GM18519 (cell line): ENCODE measurements around the gene PPIAL4G.
"Not testable (repeated sequence)": the region's sequence is repeated elsewhere in the genome, so short reads cannot be mapped to it uniquely, and the experiment has no call there.

Experiments
- ATAC-seq: cut with Tn5 transposase; IDR thresholded peaks from one replicate; pipeline ENCODE4 v1.9.1; 2021; ENCODE audit warnings: mild to moderate bottlenecking, moderate library complexity; ENCODE audit not compliant: unreplicated experiment, low FRiP score

Gene PPIAL4G

DNA sequence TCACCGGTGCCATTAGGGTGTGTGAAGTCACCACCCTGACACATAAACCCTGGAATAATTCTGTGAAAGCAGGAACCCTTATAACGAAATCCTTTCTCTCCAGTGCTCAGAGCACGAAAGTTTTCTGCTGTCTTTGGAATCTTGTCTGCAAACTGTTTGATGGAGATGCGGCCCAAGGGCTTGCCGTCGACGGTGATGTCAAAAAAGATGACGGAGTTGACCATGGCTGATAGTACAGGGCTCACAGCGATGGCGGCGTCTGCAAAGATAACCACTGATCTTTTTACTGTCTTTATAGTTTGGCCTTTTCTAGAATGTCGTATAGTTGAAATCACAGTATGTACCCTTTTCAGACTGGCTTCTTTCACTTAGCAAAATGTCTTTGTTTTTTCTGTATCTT lies at the start of gene PPIAL4G:
Gene PPIAL4G (minus strand): TSS at position 274 of the 400 bp plus-strand sequence. CDS start 50 bp downstream, at position 224.
- not testable (repeated sequence) for ATAC-seq

DNA sequence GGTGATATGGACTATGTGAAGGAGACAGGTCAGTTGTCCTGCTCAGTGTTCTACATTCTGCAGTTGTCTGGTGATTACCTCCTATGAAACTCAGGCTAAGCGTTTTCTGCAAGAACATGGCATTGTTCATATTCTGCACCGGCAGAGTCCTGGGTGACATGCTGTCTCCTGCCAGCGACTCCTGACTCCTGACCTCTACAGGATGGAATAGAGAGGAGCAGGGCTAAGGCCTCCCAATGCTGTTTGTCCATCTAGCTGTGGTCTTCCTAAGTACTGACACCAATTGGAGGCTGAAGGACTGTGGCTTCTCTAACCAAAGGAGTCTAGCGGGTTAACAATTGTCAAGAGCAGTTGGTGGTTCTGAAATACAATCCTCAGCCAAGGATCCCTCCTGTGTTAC lies 49.1 kb upstream of the PPIAL4G start:
- not testable (repeated sequence) for ATAC-seq

DNA sequence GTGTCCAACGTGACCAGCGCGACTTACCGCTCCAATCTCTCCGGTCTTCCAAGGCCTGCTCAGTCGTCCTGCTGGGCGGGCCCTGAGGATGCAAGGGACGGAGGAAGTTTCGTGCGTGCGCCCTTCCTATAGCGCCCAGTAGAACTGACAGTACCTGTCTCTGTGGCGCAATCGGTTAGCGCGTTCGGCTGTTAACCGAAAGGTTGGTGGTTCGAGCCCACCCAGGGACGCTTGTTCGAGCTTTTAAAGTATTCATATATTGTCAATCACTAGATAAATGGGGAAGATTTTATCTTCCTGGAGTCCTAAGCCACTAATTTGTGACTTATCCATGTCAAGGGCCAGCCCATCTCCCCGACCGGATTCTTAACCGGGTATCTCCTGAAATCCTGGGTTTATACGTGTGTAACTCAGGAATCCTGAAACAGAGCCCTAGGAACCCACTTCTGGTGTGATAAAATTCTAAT lies 46.0 kb upstream of the PPIAL4G start:
- not testable (repeated sequence) for ATAC-seq

DNA sequence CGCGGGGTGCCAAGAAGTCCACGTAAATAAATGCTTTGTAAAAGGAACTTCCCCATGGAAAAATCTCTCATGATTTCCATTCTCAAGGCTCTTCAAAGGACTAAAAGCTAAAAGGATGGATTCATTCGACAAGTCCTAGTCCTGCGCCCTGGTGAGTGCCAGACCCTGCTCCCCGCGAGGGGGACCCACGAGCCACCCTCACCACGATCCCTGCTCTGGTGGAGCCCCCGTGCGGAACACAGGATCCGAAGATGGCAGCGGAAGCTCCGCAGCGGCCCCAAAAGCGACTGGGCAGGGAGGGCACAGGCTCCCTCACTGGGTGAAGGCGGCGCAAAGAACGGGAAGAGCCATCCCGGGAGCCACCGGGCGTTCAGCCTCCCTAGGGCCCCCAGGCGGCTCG lies 45.5 kb upstream of the PPIAL4G start:
- ATAC-seq: not testable (repeated sequence)

DNA sequence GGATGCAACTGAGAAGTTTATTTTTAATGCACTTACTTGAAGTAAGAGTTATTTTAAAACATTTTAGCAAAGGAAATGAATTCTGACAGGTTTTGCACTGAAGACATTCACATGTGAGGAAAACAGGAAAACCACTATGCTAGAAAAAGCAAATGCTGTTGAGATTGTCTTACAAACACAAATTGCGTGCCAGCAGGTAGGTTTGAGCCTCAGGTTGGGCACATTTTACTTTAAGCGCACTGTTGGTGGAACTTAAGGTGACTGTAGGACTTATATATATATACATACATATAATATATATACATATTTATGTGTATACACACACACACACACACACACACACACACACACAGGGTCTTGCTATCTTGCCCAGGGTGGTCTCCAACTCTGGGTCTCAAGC lies 43.5 kb upstream of the PPIAL4G start:
- ATAC-seq: not testable (repeated sequence)

DNA sequence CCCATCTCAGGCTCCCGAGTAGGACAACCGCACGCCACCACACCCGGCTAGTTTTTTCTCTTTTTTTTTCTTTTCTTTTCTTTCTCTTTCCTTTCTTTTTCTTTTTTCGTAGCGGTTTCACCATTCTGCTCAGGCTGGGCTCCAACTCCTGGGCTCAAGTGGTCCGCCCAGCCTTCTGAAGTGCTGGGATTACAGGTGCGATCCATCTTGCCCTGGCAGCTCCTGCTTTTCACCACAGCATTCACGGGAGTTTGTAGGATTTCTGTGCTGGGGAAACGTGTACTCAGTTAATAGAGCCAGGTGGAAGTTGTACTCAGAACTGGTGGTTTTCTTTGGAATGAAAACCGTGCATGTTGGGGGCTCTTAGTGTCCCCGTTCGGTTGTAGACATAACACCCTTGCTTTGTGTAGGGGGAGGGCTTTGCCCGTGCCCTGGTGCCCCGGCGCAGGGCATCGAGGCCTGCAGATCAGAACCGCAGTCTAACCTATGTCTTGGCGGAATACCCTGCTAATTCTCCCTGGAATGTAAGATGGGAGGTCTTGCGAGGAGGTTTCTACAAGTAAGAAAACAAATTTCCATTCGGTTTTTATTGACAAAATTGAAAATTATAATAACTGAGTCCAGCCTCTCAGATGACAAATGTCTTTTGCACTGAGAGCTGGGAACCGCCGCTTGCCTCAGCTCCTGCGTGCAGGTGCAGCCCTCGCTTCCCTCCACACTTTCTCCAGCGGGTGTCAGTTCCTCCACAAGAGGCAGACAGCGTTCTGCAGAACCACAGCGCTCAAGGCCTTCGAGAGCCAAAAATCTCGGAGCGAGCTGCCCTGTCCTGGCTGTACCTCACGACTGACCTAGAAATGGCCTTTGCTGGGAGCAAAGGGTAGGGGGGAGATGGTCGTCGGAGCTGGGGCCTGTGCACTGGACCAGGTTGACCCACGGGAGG lies 40.4 kb upstream of the PPIAL4G start:
- not testable (repeated sequence) for ATAC-seq

DNA sequence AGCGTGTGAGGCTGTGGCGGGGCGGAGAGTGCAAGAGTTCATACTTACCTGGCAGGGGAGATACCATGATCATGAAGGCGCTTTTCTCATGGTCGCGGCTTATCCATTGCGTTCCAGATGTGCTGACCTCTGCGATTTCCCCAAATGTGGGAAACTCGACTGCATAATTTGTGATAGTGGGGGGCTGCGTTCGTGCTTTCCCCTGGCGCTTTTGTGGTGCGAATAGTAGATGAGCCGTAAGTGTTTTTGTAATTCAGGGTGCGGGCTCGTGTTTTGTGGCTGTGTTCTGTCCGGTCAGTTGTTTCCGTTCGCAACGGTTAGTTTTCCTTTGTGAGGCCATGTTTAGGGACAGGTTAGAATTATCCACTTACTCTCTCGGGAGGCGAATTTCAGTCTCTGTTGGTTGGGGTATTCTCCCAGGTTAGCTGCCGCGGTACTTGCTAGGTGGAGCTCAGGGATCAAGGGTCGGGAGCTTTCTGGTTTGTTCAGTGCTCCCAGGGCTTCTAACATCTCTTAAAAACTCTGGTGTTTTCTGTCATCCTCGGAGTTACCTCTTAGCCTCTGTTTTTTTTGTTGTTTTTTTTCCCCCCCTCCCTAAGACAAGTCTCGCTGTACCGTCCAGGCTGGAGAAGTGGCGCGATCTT lies 39.6 kb upstream of the PPIAL4G start:
- ATAC-seq: peak; percentile 62

DNA sequence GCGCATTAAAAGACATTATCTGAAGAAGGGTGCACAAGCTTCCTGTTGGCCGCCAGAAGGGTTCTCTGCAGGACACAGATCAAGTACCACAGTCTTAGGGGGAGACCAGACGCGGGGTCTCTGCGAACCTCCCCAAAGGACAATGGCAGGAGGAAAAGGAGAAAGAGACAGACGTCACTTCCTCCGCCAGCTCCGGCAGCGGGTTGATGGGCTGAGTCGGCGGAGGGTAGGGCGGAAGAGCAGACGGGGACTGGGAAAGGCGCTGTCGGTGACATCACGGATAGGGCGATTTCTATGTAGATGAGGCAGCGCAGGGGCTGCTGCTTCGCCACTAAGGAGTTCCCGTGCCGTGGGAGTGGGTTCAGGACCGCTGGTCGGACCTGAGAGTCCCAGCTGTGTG lies 39.0 kb upstream of the PPIAL4G start:
- not testable (repeated sequence) for ATAC-seq

DNA sequence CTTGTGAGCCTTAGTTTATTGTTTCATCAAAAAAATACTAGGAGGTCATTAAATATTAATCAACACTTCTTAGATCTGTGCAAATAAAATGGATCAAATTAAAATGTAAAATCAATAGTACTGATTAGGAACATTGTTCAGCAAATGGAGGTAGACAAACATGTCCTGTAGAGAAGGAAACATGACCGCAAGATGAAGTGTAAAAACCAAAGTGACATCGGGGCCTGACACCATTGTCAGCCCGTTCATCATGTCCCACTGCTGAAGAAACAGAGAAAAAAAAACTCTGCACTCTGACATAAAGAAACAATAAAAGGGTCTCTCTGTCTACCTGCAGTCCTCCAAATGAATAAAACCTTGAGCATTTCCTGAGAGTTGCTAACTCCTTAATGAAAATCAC lies 31.2 kb upstream of the PPIAL4G start:
- not testable (repeated sequence) for ATAC-seq

DNA sequence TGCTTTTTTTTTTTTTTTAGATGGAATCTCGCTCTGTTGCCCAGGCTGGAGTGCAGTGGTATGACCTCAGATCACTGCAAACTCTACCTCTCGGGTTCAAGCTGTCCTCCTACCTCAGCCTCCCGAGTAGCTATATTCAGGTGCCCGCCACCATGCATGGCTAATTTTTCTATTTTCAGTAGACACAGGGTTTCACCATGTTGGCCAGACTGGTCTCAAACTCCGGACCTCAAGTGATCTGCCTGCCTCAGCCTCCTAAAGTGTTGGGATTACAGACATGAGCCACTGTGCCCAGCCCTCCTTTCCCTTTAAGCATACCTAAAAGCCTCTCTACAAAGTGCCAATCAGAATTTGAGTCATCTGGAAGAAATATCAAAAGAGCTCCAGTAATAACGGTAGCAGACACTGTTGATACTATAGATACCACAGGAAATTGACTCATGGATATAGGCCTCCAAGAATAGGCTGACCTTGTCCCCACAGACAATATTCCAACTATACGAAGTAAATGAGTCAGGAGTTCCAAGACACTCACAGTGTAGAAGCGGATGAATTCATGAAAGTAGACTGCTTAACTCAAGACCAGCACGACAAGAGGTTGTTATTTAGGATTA lies 29.6 kb upstream of the PPIAL4G start:
- not testable (repeated sequence) for ATAC-seq

DNA sequence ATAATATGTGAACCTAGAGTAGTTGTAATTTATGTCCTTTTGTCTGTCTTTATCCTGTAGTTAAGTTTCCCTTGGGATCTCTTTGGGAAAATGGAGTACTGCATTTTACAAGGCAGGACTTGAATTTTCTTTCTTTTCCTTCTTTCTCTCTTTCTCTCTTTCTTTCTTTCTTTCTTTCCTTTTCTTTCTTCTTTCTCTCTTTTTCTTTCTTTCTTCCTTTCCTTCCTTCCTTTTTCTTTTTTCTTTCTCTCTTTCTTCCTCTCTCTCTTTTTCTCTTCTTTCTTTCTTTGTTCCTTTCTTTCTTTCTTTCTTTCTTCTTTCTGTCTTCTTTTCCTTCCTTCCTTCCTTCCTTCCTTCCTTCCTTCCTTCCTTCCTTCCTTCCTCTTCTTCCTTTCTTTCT lies 10.8 kb upstream of the PPIAL4G start:
- not testable (repeated sequence) for ATAC-seq

DNA sequence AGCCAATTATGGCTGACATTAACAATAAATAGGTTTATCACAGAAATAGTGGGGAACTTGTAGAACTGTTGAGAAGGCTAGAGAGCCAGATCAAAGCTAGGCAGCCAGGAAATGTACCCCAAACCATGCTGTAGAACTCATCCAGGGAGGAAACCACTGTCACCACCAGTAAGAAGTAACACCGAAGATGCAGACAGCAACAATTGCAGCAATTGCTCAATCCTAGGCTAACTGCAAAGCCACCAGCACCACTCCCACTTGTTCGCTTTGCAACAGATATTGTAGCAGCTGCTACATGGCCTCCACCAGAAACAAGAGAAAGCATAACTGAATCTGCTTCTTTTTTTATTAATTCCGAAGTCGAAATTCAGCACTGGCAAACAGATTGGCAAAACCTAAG lies 2.0 kb downstream of the PPIAL4G start:
- ATAC-seq: not testable (repeated sequence)

DNA sequence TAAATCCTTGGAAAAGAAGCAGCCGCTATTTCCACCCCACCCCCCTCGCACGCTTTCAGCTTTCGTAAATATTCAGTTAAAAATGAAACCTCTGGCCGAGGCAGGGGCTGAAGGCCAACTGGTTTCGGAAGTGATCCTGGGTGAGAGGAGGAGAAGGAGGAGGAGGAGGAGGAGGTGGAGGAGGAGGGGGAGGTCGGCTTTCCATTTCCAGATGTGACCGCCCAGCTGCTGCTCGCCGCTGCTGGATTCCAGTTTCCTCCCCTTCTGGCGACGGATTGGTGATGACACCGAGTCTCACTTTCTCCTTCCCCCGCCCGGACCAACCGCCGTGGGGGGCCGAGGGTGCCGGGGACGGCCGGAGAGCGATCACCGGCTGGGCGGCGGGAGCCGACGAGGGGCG lies 23.4 kb downstream of the PPIAL4G start:
- not testable (repeated sequence) for ATAC-seq

DNA sequence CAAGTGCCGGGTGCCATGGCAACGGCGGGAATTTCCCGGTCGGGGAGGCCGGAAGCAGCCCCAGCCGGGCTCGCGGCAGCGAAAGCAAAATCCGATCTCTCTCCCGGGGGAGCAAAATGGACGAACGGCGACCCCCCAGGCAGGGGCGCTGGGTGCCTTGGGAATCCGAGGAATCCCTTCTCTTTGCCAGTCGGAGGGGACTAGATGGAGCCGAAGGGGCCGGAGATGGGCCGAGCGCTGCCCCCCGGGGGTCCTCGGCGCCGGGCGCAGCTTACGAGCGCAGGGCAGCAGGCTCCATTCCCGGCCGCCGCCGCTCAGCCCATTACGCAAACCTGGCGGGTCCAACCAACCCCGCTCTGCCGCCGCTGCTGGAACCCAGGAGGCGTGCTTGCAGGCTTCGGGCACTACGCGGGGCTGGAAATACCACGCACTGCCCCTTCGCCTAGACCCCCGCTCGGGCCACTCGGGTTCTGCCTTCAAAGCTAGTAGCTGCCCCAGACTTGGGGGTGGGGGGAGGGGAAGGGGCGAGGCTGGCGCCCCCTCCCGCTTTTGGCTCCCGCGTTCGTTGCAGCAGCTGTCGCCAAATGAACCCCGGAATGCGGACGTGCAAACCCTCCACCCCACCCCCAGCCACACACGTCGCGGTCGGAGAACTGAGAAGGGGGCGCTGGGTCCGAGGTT lies 24.1 kb downstream of the PPIAL4G start:
- ATAC-seq: not testable (repeated sequence)

DNA sequence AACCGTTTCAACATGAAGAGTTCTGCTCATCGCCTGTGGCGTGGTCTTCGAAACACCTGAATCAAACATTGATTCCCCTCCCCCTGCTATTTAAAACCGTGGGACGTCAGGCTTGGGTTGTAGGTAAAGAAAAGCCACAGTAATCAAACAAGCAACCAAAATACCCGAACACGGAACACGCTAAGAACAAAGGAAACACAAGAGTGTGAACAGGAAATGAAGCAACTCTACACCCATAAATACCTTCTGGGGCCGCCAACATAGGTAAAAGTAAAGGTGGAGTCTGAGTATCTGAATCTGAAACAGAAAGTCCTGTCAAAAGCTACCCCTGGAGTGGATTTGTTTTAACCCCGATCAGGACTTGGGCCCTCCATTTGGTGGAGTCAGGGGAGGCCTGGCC lies 24.7 kb downstream of the PPIAL4G start:
- not testable (repeated sequence) for ATAC-seq

DNA sequence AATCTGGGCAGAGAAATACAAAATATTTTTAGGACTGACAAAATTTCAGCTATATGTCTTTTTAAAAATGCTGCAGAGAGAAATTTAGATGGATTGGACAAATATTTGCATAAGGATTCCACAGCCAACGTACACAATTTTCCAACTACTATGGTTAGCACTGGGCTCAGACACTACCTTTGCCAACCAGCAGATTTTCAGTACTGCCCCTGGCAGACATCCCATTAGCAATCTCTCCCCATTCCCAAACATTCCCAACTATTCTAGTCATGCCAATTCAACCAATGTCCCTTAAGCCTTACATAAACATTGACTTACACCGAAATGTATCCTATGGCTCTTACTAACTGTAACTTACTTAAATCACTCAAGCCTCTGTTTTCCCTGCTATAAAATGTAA lies 30.3 kb downstream of the PPIAL4G start:
- not testable (repeated sequence) for ATAC-seq

DNA sequence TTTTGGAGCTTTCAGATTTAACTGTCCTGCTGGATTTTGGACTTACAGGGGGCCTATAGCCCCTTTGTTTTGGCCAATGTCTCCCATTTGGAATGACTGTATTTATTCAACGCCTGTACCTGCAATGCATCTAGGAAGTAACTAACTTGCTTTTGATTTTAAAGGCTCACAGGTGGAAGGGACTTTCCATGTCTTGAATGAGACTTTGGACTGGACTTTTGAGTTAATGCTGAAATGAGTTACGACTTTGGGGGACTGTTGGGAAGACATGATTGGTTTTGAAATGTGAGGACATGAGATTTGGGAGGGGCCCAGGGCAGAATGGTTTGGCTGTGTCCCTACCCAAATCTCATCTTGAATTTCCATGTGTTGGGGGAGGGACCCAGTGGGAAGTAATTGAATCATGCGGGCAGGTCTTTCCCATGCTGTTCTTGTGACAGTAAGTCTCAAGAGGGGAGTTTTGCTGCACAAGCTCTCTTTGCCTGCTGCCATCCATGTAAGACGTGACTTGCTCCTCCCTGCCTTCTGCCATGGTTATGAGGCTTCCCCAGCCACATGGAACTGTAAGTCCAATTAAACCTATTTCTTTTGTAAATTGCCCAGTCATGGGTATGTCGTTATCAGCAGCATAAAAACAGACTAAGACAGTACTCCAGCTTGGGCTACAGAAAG lies 43.3 kb downstream of the PPIAL4G start:
- ATAC-seq: not testable (repeated sequence)

DNA sequence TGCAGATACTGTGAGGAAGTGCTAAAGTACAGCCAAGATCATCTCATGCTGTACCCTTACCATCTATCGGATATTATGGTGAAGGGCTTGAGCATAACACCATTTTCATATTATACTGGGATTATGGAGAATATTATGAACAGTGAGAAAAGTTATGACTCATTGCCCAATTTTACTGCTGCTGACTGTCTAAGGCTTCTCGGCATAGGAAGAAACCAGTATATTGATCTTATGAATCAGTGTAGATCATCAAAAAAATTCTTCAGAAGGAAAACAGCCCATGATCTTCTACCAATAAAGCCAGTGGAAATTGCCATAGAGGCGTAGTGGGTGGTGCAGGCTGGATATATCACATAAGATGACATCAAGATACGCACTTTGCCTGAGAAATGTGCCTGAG lies 47.7 kb downstream of the PPIAL4G start:
- no peak for ATAC-seq

DNA sequence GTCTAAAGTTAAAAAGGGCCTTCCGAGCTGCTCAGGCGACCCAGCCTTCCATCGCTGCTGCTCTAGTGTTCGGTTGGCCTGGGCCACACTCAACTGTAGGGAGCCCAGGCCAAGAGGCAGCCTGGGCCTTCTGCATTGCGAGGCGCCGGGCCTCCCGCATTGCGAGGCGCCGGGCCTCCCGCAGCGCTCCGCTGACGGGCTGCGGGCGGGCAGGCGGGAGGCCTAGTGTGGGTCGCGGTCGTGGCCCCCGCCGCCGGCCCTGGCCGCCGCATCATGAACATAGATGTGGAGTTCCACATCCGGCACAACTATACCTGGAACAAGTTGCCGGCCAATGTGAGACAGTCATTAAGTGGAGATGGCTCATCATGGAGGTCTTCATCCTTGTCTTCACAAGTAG lies 48.3 kb downstream of the PPIAL4G start:
- no peak for ATAC-seq

DNA sequence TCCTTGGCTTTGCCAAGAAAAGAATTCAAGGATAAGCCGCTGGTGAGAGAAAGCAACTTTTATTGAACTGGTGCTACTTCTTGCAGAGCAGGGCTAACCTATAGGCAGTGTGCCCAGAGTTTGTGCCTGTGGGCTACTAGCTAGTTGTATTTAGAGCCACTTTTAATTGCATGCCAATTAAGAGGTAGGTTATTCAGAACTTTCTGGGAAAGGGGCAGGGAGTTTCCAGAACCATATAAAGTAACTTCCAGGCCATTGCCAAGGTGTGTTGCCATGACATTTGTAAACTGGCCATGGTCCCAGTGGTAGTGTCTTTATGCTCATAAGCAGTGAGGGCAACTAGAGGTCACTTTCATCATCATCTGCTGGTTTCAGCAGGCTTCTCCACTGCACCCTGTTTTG lies 50.2 kb downstream of the PPIAL4G start:
- not testable (repeated sequence) for ATAC-seq
